WI38 (cell line): ENCODE measurements around the gene AP3S2.

ENCODE experiments used
- H3K4me3 ChIP-seq: 2 replicates; pipeline ENCODE4 v1.5.1; 2011; ENCODE audit warnings: low read depth, mild to moderate bottlenecking, control low read depth, low read length
- TF ChIP-seq, protein P1 (sequence below): IDR thresholded peaks from 2 replicates; pipeline ENCODE4 v1.5.1; 2012; ENCODE audit warnings: low read depth, mild to moderate bottlenecking, control low read depth, low read length

AP3S2 gene

DNA sequence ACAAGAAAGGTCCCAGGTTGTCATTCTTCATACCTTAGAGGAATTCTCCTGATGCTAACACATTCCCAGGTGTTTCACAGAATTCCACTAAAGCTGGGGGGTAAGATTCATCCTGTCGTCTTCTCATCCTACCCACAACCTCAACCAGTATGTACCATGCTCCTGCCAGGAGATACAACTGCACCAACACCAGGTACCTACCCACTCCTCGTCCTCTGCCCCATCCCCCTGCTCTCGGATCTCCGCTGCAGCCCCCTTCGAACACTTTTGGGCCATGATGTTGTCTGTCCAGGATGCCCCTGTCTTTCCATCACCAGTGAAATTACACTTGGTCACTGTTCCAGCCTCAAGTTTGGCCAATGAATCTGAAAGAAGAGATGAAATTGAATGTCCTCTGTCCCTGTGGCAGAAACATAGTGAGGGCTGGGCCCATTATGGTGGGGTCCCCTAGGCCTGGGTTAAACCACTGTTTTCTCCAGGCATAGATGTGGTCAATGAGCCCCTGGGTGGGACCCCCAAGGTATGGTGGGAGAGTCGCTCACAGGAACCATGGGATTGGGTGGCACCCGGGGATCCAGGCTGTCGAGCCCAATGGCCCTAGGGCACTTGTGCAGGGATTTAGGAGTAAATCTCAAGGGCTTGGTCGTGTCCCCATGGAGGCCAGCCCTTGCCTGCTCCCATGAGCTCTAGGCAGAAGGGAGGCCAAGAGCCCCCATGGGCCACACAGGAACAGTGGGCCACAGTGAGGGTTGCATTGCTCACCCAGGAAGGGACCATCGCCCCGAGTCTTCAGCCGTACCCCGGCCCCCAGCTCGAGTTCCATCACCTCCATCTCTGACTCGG is 9.4 kb upstream of the AP3S2 start:
- H3K4me3 ChIP-seq = no peak overlapping the region
- TF ChIP-seq, protein P1, sequence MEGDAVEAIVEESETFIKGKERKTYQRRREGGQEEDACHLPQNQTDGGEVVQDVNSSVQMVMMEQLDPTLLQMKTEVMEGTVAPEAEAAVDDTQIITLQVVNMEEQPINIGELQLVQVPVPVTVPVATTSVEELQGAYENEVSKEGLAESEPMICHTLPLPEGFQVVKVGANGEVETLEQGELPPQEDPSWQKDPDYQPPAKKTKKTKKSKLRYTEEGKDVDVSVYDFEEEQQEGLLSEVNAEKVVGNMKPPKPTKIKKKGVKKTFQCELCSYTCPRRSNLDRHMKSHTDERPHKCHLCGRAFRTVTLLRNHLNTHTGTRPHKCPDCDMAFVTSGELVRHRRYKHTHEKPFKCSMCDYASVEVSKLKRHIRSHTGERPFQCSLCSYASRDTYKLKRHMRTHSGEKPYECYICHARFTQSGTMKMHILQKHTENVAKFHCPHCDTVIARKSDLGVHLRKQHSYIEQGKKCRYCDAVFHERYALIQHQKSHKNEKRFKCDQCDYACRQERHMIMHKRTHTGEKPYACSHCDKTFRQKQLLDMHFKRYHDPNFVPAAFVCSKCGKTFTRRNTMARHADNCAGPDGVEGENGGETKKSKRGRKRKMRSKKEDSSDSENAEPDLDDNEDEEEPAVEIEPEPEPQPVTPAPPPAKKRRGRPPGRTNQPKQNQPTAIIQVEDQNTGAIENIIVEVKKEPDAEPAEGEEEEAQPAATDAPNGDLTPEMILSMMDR = no peak

DNA sequence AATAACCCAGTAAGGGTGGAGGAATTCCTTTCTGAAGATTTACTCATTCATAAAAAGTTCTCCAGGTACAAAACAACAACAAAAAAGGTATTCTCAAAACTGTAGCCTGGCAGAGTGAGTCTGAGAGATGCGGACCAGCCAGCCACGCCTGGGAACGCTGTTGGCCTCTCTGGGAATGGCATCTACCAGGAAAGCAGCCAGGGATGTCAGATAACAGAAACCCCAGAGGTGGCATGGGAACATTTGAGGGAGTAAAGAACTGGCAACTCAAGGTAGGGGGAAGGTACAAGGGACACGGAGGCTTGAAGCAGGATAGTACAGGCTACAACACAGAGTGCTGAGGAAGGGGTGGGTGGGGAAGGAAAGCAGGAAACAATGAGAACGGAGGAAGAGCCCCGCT is 7.1 kb upstream of the AP3S2 start:
- no peak overlapping the region for H3K4me3 ChIP-seq
- TF ChIP-seq, protein P1 = no peak

DNA sequence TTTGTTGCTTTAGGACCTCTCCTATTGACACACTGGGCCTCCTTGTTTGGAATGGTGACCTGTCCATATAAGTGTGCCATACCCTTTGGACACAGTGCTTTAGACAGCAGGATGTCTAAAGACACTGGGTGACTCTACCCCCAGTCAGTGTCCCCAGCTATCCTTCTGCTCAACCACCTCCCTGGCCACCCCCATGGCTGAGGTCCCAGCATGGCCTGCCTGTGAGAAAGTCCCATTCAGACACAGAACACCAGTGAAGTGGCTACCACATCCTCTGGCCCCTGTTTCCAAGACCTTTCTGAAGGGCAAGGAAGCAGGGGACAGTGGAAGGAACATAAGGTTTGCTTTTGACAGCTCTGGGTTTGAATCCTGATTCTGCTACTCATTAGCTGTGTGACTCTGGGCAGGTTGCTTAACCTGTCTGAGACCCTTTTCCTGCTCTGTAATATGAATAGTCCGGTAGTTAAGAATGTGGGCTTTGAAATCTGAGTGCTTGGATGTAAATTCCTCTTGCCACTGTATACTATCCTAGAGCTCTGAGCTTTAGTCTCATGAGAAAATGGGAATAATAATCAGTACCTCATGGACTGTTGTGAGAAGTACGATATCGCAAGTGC is 6.3 kb upstream of the AP3S2 start:
- TF ChIP-seq, protein P1 = no peak

DNA sequence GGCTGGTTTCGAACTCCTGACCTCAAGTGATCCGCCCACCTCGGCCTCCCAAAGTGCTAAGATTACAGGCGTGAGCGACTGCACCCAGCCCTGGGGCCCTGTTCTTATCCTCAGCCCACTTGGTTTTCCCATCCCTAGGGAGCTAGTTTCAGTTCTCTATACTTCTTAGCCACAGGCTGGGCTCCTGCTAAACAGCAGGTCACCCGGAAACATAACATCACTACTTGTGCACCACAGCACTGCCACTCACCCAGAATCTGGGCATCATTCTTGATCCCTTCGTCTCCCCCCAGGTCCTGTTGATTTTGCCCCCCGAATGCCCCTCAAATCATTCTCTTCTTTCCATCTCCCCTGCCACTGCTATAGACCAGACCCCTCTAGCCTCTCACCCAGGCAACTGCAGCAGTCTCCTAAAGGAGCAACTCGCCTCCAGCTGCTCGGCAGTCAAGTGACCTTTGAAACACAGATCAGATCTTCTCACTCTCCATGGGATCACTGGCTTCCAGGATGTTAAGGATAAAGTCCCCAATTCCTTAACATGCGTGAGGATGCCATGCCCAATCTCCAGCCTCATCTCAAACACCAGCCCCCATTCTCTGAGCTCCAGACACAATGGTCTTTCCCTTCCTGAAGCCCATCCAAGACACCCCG is 5.6 kb upstream of the AP3S2 start:
- no peak overlapping the region for H3K4me3 ChIP-seq
- TF ChIP-seq, protein P1 = no peak

More for the DNA sequence above, 6.3 kb upstream of the AP3S2 start:
- H3K4me3 ChIP-seq = no peak overlapping the region

DNA sequence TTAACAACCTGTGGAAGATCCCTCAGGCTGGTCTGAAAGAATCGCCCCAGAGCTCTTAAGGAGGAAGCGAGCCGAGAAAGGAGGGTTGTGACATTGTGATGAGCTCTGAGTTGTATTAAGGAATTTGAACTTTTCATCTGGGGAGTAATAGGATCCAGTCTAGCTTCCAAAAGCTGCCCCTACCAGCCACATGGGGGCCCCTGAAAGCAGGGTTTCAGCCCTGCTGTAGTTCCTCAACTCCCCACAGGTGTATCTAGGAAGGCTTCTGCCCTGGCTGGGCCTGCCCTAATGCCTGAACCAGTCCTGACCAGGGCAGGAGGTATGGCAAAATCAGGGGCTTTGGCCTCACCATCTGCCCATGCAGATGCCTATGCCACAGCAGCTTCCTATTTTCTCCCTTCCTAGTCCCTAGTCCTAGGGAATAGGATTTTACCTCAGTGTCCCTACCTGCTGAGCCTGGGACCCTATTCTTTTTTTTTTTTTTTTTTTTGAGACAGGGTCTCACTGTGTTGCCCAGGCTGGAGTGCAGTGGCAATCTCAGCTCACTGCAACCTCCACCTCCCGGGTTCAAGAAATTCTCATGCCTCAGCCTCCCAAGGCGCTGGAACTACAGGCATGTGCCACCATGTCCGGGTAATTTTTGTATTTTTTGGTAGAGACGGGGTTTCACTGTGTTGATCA is 5.0 kb upstream of the AP3S2 start:
- no peak overlapping the region for H3K4me3 ChIP-seq
- TF ChIP-seq, protein P1 = peak; percentile 48

DNA sequence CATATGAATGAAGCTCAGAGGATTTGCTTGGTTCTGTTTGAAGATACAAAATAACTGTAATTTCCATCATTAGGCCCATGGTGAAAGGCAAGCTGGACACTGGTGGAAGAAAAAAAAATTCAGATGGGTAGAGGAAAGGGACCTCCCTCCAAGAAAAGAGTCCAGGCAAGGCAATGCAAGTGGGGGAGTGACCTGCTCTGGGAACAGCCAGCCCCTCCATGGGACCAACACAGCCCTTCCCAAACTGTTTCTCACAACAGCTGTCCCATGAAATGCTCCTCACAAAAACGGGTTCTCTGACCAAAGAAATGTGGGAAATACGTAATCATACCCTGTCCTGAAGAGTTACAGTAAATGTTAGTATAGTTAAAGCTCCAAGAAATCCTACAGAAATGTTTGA is 4.4 kb upstream of the AP3S2 start:
- no peak overlapping the region for H3K4me3 ChIP-seq
- TF ChIP-seq, protein P1 = no peak
